DND-41 (cell line): Measurements from ENCODE around the gene PXMP2.

Experiments
- ATAC-seq: fragments of 200-7000 bp; cut with Tn5 transposase; 3 replicates; pipeline ENCODE4 v1.9.1; 2021; ENCODE audit warnings: low read depth; ENCODE audit not compliant: insufficient read depth
- DNase-seq: peaks from one replicate; pipeline ENCODE4 v3.0.0-alpha.2; 2020
- H2AFZ ChIP-seq: 2 replicates; pipeline ENCODE4 v1.6.0; 2012; ENCODE audit warnings: low read depth, low read length
- H3K27ac ChIP-seq: 2 replicates; pipeline ENCODE4 v1.5.1; 2012; ENCODE audit warnings: low read length, inconsistent platforms
- H3K27me3 ChIP-seq: fragments of 200-600 bp; sonication (generic); 2 replicates; pipeline ENCODE4 v1.6.0; 2012; ENCODE audit warnings: low read length, mild to moderate bottlenecking, inconsistent platforms; ENCODE audit not compliant: insufficient read depth, poor library complexity
- H3K36me3 ChIP-seq: 2 replicates; pipeline ENCODE4 v1.5.1; 2012; ENCODE audit warnings: low read length, inconsistent platforms; ENCODE audit not compliant: insufficient read depth
- H3K4me1 ChIP-seq: 2 replicates; pipeline ENCODE4 v1.5.1; 2012; ENCODE audit warnings: mild to moderate bottlenecking, low read length; ENCODE audit not compliant: insufficient read depth
- H3K4me2 ChIP-seq: 2 replicates; pipeline ENCODE4 v1.6.0; 2012; ENCODE audit warnings: mild to moderate bottlenecking, moderate library complexity, low read length, inconsistent platforms; ENCODE audit not compliant: insufficient read depth
- H3K4me3 ChIP-seq, 2 experiments: fragments of 200-600 bp in 1 of 2; shearing (Covaris generic) in 1 of 2; 2 replicates each; pipeline ENCODE4 v1.5.1; 2012 to 2016; ENCODE audit warnings: inconsistent platforms in 2 of 2, low read length in 2 of 2, mild to moderate bottlenecking in 2 of 2, low read depth in 1 of 2, moderate library complexity in 1 of 2
- H3K79me2 ChIP-seq: 2 replicates; pipeline ENCODE4 v1.6.0; 2012; ENCODE audit warnings: low read length, inconsistent platforms; ENCODE audit not compliant: insufficient read depth
- H3K9ac ChIP-seq: 2 replicates; pipeline ENCODE4 v1.6.0; 2012; ENCODE audit warnings: low read depth, mild to moderate bottlenecking, inconsistent platforms, low read length, moderate library complexity
- H3K9me3 ChIP-seq: 2 replicates; pipeline ENCODE4 v1.5.1; 2012; ENCODE audit warnings: low read length, moderate library complexity, mild to moderate bottlenecking, inconsistent platforms; ENCODE audit not compliant: insufficient read depth, severe bottlenecking
- H4K20me1 ChIP-seq: 2 replicates; pipeline ENCODE4 v1.6.0; 2012; ENCODE audit warnings: low read length; ENCODE audit not compliant: insufficient read depth
- EZH2 ChIP-seq: IDR thresholded peaks from 3 replicates; pipeline ENCODE4 v1.6.1; 2012; ENCODE audit warnings: borderline replicate concordance, low read depth, mild to moderate bottlenecking, moderate library complexity, low read length, inconsistent platforms; ENCODE audit not compliant: severe bottlenecking
- TF ChIP-seq, protein P1 (sequence below): IDR thresholded peaks from 2 replicates; pipeline ENCODE4 v1.5.1; 2012; ENCODE audit warnings: borderline replicate concordance, low read length, moderate library complexity, mild to moderate bottlenecking; ENCODE audit not compliant: poor library complexity, severe bottlenecking; ENCODE audit errors: extremely low read depth

The PXMP2 gene

DNA sequence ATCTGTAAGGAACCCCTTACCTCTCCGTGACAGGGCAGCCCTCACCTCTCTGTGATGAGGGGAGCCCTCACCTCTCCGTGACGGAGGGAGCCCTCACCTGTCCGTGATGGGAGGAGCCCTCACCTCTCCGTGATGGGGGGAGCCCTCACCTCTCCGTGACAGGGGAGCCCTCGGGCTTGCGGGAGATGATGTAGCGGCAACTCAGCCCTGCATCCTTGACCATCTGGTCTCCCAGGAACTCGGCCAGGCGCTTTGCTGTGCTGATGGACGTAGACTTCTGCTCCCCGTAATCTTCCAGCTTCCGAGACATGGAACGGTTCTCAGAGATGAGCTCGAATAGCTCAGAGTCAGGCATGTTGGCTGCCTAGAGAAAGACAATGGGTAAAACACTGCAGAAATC, 28.2 kb upstream of the PXMP2 start:
- TF ChIP-seq, protein P1, sequence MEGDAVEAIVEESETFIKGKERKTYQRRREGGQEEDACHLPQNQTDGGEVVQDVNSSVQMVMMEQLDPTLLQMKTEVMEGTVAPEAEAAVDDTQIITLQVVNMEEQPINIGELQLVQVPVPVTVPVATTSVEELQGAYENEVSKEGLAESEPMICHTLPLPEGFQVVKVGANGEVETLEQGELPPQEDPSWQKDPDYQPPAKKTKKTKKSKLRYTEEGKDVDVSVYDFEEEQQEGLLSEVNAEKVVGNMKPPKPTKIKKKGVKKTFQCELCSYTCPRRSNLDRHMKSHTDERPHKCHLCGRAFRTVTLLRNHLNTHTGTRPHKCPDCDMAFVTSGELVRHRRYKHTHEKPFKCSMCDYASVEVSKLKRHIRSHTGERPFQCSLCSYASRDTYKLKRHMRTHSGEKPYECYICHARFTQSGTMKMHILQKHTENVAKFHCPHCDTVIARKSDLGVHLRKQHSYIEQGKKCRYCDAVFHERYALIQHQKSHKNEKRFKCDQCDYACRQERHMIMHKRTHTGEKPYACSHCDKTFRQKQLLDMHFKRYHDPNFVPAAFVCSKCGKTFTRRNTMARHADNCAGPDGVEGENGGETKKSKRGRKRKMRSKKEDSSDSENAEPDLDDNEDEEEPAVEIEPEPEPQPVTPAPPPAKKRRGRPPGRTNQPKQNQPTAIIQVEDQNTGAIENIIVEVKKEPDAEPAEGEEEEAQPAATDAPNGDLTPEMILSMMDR = peak; percentile 2
- no peak for TF ChIP-seq EZH2
- DNase-seq (no peak), ATAC-seq (no peak)
- Histone ChIP-seq H3K4me3 (no peak overlapping the region), H3K4me2 (no peak overlapping the region), H2AFZ (no peak overlapping the region), H4K20me1 (peaks cover 30% of the 10 kb centered on the region), H3K79me2 (peaks cover 13% of the 10 kb centered on the region; the same call in 1 of the 2 replicates), H3K9me3 (no peaks in the 10 kb centered on the region), H3K36me3 (peaks cover 100% of the 10 kb centered on the region), H3K9ac (no peak overlapping the region), H3K4me1 (peaks cover 23% of the 10 kb centered on the region), H3K27me3 (no peaks in the 10 kb centered on the region), H3K27ac (no peak overlapping the region)

DNA sequence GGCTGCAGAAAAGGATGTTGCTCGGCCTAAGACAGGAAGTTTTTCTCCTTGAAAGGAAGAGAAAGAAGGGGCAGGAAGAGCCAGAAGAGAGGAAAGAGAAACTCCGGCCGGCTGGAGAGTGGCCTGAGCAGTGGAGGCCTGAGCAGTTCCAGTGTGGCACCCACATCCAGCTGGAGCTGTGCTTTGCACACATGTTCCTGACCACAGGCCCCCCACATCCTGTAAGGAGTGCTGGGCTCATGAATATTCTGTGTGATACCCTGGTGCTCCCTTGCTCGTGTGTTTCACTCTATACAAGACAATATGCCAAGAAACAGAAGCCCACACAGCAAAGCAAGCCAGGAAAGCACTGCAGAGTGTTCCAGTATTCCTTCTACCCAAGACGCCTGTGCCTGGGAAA, 27.3 kb upstream of the PXMP2 start:
- H3K4me1 ChIP-seq = peaks cover 33% of the 10 kb centered on the region
- no peak overlapping the region for H3K4me3 ChIP-seq
- no peak overlapping the region for H3K4me2 ChIP-seq
- peak; percentile 18; the same call in 1 of the 3 replicates for ATAC-seq
- H3K36me3 ChIP-seq = peaks cover 100% of the 10 kb centered on the region
- no peak for DNase-seq
- H3K9ac ChIP-seq = no peak overlapping the region
- H3K27ac ChIP-seq = no peak overlapping the region; the same call in 1 of the 2 replicates
- H3K79me2 ChIP-seq = peaks cover 16% of the 10 kb centered on the region; the same call in 1 of the 2 replicates
- H3K9me3 ChIP-seq = no peaks in the 10 kb centered on the region
- H3K27me3 ChIP-seq = no peaks in the 10 kb centered on the region
- no peak for TF ChIP-seq EZH2
- TF ChIP-seq, protein P1 = no peak
- peaks cover 38% of the 10 kb centered on the region for H4K20me1 ChIP-seq
- H2AFZ ChIP-seq = no peak overlapping the region

GRCh38 chr12:132660996-132661395, 26.4 kb upstream of the PXMP2 start:
- ATAC-seq (no peak), DNase-seq (no peak)
- Histone ChIP-seq H3K4me2 (no peak overlapping the region), H4K20me1 (peaks cover 38% of the 10 kb centered on the region), H3K4me1 (peaks cover 42% of the 10 kb centered on the region), H3K9me3 (no peaks in the 10 kb centered on the region), H3K27ac (peak overlapping the region; percentile 86; the same call in 1 of the 2 replicates), H2AFZ (no peak overlapping the region), H3K27me3 (no peaks in the 10 kb centered on the region), H3K4me3 (no peak overlapping the region), H3K9ac (no peak overlapping the region), H3K36me3 (peaks cover 100% of the 10 kb centered on the region), H3K79me2 (peaks cover 16% of the 10 kb centered on the region; the same call in 1 of the 2 replicates)
- no peak for TF ChIP-seq EZH2
- TF ChIP-seq, protein P1 = no peak
